ENCODE data around the gene CALCR.

Gene CALCR

GRCh38 chr7:93442478-93443224 is 131.9 kb downstream of the CALCR start:
- no peak for DNase-seq

GRCh38 chr7:93435791-93436190 is 138.7 kb downstream of the CALCR start:
- no peak for DNase-seq

- DNase-seq, result no peak
Measured at GRCh38 chr7:93432130-93432529, 142.4 kb downstream of the CALCR start.

- no peak for DNase-seq
Measured at GRCh38 chr7:93430917-93431588, 143.5 kb downstream of the CALCR start.

GRCh38 chr7:93429563-93429962 is 145.0 kb downstream of the CALCR start:
- DNase-seq, result no peak

GRCh38 chr7:93427107-93427506 is 147.4 kb downstream of the CALCR start:
- DNase-seq, result no peak

- no peak for DNase-seq
Measured at GRCh38 chr7:93426155-93426696, 148.3 kb downstream of the CALCR start.

GRCh38 chr7:93414574-93414973 is 159.9 kb downstream of the CALCR start:
- no peak for DNase-seq

- DNase-seq, result no peak
Measured at GRCh38 chr7:93409324-93409723, 165.2 kb downstream of the CALCR start.

- DNase-seq, result no peak
Measured at GRCh38 chr7:93407239-93407638, 167.3 kb downstream of the CALCR start.

GRCh38 chr7:93402944-93403343 is 171.6 kb downstream of the CALCR start:
- no peak for DNase-seq

GRCh38 chr7:93399642-93400041 is 174.9 kb downstream of the CALCR start:
- no peak for DNase-seq

GRCh38 chr7:93392984-93393383 is 181.5 kb downstream of the CALCR start:
- no peak for DNase-seq

GRCh38 chr7:93390660-93391059 is 183.9 kb downstream of the CALCR start:
- DNase-seq, result no peak

- no peak for DNase-seq
Measured at GRCh38 chr7:93382362-93382761, 192.2 kb downstream of the CALCR start.

- no peak for DNase-seq
Measured at GRCh38 chr7:93378131-93378760, 196.3 kb downstream of the CALCR start.

- DNase-seq, result no peak
Measured at GRCh38 chr7:93375603-93376002, 198.9 kb downstream of the CALCR start.
